ENCODE results near the gene ARID4B.
A peak's percentile ranks its signal among the peaks of the same experiment; 100 is the strongest.
"Not testable (repeated sequence)": the region's sequence is repeated elsewhere in the genome, so short reads cannot be mapped to it uniquely, and the experiment has no call there.

Gene ARID4B, protein sequence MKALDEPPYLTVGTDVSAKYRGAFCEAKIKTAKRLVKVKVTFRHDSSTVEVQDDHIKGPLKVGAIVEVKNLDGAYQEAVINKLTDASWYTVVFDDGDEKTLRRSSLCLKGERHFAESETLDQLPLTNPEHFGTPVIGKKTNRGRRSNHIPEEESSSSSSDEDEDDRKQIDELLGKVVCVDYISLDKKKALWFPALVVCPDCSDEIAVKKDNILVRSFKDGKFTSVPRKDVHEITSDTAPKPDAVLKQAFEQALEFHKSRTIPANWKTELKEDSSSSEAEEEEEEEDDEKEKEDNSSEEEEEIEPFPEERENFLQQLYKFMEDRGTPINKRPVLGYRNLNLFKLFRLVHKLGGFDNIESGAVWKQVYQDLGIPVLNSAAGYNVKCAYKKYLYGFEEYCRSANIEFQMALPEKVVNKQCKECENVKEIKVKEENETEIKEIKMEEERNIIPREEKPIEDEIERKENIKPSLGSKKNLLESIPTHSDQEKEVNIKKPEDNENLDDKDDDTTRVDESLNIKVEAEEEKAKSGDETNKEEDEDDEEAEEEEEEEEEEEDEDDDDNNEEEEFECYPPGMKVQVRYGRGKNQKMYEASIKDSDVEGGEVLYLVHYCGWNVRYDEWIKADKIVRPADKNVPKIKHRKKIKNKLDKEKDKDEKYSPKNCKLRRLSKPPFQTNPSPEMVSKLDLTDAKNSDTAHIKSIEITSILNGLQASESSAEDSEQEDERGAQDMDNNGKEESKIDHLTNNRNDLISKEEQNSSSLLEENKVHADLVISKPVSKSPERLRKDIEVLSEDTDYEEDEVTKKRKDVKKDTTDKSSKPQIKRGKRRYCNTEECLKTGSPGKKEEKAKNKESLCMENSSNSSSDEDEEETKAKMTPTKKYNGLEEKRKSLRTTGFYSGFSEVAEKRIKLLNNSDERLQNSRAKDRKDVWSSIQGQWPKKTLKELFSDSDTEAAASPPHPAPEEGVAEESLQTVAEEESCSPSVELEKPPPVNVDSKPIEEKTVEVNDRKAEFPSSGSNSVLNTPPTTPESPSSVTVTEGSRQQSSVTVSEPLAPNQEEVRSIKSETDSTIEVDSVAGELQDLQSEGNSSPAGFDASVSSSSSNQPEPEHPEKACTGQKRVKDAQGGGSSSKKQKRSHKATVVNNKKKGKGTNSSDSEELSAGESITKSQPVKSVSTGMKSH (N-terminal part only)

GRCh38 chr1:235327559-235328270 is at the start of gene ARID4B:
TSS of gene ARID4B (minus strand) at chr1:235328179. CDS start at chr1:235326919, 1,260 bp downstream.
- peak; percentile 33 for DNase-seq

- no peak for DNase-seq
Observed at GRCh38 chr1:235375919-235376605, 48.1 kb upstream of the ARID4B start.

DNA sequence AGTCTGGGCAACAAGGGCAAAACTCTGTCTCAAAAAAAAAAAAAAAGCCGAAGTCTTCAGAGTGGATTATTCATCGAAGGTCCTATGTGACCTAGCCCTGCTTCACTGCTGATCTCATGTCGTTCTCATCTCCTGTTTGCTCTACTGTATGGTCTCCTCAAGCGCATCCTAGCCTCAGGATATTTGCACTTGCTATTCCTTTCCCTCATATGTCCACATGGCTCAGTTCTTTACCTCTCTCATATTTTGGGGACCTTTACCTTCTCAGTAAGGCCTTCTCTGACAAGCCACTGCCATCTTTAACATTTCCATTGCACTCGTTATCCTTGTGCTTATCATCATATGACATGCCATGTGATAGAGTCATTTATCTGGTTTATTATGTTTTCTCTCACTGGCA is 41.8 kb upstream of the ARID4B start:
- DNase-seq, result no peak

- no peak for DNase-seq
Observed at GRCh38 chr1:235368428-235368827, 40.4 kb upstream of the ARID4B start.

DNA sequence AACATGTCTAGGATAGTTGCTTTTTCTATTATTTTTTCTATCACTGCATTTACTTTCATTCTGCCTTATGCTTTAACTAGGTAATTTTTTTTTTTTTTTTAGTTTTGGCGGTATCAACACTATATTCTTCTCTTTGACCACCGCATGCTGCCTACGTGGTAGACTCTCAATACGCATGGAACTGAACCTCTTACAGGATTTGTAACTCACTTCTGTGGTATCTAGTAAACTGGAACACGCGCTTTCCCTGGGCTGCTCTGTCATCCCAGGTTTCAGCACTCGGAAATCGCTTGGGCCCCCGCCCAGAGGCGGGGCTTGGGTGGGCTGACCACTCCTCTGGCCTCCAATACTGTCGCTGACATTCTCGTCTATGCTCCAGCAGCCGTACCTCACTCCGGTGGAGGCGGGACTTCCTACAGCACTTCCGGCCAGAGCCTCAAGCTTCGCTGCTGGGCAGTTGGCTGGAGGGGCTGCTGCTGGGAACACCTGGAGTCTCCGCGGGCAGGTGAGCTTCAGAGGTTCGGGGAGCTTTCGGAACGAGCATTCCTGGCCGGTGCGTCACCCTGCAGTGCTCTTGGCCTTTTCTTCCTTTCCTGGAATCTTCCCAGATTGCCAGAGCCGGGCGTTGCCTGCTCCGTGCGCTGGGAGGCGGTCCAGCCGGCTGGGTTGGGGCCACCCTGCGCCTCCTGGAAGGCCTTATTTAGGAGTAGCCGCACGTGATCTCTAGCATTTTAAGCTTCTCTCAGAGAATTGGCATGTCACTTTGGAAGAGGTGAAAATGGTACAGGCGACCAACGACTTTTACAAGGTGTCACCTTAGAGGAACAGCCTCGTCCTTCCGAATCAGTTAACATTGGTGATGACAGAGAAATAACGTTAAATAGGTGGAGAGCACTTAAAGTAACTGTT is 39.3 kb upstream of the ARID4B start, which contains the start of gene TBCE:
TSS of gene TBCE (plus strand) at position 428 of the 909 bp plus-strand sequence. CDS start 12,623 bp downstream, outside the sequence.
- DNase-seq, result peak; percentile 67

DNA sequence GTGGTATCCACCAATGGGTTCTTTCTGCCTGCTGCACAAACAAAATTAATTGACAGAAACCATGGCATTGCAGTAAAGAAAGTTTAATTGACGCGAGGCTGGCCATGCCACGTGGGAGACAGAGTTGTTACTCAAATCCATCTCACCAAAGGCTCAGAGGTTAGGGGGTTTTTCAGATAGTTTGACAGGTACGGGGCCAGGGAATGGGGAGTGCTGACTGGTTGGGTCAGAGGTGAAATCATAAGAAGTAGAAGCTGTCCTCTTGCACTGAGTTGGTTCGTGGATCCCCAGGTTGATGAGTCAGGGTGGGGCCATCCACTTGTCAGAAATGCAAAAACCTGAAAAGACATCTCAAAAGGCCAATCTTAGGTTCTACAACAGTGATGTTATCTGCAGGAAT is 38.3 kb upstream of the ARID4B start:
- DNase-seq, result no peak

DNA sequence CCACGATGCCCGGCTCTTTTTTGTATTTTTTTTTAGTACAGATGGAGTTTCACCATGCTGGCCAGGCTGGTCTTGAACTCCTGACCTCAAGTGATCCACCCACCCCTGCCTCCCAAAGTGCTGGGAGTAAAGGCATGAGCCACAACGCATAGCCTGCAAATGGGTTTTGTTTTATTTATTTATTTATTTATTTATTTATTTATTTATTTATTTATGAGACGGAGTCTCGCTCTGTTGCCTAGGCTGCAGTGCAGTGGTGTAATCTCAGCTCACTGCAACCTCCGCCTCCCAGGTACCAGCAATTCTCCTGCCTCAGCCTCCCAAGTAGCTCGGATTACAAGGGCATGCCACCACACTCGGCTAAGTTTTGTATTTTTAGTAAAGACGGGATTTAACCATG is 36.2 kb upstream of the ARID4B start:
- not testable (repeated sequence) for DNase-seq

DNA sequence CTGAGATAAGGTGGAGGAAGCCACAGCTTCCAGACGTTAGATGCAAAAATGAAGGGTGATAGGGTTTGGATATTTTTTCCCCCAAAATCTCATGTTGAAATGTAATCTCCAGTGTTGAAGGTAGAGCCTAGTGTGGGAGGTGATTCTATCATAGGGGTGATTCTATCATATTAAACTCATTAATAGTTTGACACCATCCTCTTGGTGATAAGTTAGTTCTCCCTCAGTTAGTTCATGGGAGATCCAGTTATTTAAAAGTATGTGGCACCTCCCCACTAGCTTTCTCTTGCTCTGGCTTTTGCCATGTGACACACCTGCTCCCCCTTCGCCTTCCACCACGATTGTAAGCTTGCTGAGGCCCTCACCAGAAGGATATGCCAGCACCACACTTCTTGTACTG is 30.9 kb upstream of the ARID4B start:
- no peak for DNase-seq

GRCh38 chr1:235357485-235358373 is 29.8 kb upstream of the ARID4B start:
- DNase-seq, result no peak

DNA sequence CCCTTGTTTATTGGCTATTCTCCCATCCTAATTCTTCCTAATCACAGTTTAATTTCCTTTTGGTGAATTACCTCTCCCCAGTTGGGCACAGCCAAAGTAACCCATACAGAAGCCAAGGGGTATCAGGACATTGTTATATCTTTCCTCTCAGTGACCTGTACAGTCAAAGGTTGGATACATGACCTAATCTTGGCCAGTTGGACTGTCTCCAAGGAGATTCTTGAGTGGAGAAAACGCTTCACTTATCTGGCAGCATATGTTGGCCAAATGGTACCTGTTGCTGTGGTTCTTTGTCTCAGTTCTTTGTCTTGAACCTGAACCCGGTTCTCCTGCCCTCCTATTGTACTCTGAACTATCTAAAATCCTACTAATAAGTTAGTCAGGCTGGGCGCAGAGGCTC is 23.9 kb upstream of the ARID4B start:
- no peak for DNase-seq

DNA sequence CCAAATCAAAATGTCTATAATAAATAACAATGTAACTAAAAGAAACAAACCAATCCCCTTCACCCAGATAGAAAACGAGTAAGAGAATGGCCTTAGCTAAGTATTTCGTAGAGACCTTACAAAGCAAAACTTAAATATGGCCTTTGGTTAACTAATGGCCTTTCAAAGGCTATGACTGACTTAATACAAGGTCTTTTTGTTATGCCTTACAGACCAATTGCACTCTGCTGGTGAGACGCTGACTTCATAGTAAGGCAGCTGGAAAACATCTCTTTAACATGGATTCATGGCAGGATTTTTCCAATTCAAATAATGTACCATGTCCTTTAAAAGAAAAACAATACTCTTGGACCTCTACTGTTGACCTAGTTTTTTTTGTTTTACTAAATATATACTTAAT is 23.5 kb upstream of the ARID4B start:
- DNase-seq, result no peak

- no peak for DNase-seq
Observed at GRCh38 chr1:235343726-235344125, 15.7 kb upstream of the ARID4B start.

GRCh38 chr1:235342471-235342870 is 14.5 kb upstream of the ARID4B start:
- DNase-seq, result no peak

- no peak for DNase-seq
Observed at GRCh38 chr1:235342039-235342438, 14.1 kb upstream of the ARID4B start.

DNA sequence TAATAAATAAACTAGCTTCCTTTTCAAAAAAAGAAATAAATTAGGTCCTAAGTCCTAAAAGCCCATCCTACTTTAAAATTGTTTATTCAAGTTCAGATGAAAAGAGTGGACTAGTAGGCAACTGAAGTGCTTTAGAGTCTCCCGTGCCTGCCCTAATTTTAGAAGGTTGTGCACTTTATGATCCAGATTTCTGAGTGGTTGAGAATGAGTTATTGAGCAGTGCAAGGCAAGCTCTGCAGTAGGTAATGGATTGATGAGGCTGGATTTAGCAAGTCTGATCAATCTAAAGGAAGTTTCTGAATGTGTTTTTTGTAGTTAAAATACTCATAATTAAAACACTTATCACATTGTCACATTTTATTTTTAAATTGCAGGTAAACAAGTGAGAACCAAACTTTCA is 13.4 kb upstream of the ARID4B start:
- DNase-seq, result no peak

DNA sequence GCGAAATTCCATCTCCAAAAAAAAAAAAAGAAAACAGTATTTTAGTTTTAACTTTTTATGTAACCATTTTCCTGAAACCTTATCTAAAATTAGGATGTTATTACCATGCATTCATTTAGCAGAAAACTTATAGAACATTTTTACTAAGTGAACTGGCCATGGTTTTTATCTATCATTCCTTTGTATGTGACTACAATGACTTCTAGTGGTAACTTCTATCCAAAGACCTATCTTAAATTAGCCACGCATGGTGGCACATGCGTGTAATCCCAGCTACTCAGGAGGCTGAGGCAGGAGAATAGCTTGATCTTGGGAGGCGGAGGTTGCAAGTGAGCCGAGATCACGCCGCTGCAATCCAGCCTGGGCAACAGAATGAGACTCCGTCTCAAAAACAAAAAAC is 11.8 kb upstream of the ARID4B start:
- DNase-seq, result no peak

DNA sequence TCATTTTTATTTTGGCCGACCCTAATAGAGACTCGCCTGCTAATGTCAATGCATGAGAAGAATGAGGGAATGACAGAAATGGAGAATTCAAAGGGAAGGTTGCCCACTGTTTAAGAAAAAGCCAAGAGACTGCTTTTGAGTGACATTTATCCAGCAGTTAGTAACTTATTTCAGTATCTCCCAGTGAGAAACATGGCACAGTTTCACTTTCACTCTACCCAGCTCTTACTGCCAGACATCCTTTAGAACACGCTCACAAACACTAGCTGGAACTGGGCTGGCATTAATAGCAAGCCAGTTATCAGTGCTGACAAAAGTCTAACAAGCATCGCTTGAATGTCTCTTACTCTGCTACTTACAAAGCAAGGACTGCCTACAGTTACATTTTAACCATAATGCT is 8.9 kb upstream of the ARID4B start:
- DNase-seq, result no peak

GRCh38 chr1:235331401-235331800 is 3.4 kb upstream of the ARID4B start:
- no peak for DNase-seq

- no peak for DNase-seq
Observed at GRCh38 chr1:235330918-235331285, 2.9 kb upstream of the ARID4B start.

Measured in activated T-cell treated with anti-CD3 and anti-CD28 coated beads for 4 hours (primary cell).